PC-3 (cell line): ENCODE measurements around the gene DCBLD1.

Experiments
- CTCF ChIP-seq: fragments of 300-600 bp; sonication (generic); conservative IDR thresholded peaks from 2 replicates; pipeline ENCODE4 v1.5.1; 2017; ENCODE audit warnings: antibody characterized with exemption, low read depth, mild to moderate bottlenecking, low read length
- EZH2 ChIP-seq: fragments of 300-600 bp; sonication (generic); IDR thresholded peaks from one replicate; pipeline ENCODE4 v1.6.1; 2017; ENCODE audit warnings: antibody characterized with exemption, mild to moderate bottlenecking, low read length; ENCODE audit not compliant: unreplicated experiment
- EZH2phosphoT487 ChIP-seq: fragments of 300-600 bp; sonication (generic); IDR thresholded peaks from 2 replicates; pipeline ENCODE4 v1.6.1; 2018; ENCODE audit warnings: mild to moderate bottlenecking, antibody characterized with exemption, low read length, borderline replicate concordance

GRCh38 chr6:117564681-117565080 is 82.2 kb downstream of the DCBLD1 start:
- TF ChIP-seq CTCF (no peak), EZH2 (no peak), EZH2phosphoT487 (no peak)
